Vagina (tissue), 2 donors: Measurements from ENCODE around the gene CAND2.

Experiments used
- POLR2A ChIP-seq, 2 donors: fragments of 450-650 bp; IDR thresholded peaks; one replicate each; pipeline ENCODE4 v1.6.1; 2017; ENCODE audit warnings: antibody characterized with exemption in 2 of 2, mild to moderate bottlenecking in 2 of 2, moderate library complexity in 2 of 2
- TF ChIP-seq, protein P1 (sequence below), 3 experiments: fragments of 450-650 bp in 2 of 3; fragments of 200-600 bp in 1 of 3; sonication (generic) in 1 of 3; IDR thresholded peaks; one replicate each; pipeline ENCODE4 v1.5.1; 2017 to 2019; ENCODE audit warnings: antibody characterized with exemption in 3 of 3, mild to moderate bottlenecking in 2 of 3, moderate library complexity in 2 of 3

DNA sequence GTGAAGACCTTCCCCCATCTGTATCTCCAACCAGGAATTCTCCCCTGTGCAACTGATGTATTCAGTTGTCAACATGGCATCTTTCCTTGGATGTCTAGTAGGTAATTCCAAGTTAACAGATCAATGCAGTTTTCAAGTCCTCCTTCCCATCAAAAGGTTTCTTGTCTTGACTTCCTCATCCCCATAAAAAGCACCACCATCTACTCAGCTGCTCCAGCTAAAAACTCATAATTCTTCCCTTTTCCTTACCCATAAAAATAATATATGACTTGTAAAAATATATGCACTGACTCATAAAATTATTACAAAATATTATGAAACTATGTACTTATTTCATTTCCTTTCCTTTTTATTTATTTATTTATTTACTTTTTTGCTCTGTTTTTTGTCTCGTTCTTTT is 5.0 kb upstream of the CAND2 start:
- no peak for TF ChIP-seq POLR2A (IDR thresholded peaks at IDR 0.05)
- TF ChIP-seq, protein P1, sequence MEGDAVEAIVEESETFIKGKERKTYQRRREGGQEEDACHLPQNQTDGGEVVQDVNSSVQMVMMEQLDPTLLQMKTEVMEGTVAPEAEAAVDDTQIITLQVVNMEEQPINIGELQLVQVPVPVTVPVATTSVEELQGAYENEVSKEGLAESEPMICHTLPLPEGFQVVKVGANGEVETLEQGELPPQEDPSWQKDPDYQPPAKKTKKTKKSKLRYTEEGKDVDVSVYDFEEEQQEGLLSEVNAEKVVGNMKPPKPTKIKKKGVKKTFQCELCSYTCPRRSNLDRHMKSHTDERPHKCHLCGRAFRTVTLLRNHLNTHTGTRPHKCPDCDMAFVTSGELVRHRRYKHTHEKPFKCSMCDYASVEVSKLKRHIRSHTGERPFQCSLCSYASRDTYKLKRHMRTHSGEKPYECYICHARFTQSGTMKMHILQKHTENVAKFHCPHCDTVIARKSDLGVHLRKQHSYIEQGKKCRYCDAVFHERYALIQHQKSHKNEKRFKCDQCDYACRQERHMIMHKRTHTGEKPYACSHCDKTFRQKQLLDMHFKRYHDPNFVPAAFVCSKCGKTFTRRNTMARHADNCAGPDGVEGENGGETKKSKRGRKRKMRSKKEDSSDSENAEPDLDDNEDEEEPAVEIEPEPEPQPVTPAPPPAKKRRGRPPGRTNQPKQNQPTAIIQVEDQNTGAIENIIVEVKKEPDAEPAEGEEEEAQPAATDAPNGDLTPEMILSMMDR (IDR thresholded peaks at IDR 0.05): no peak
